NCI-H345 treated with DMSO at 0.1 percent for 48 hours (cell line): Measurements from ENCODE around the gene TTLL11.
A peak's percentile ranks its signal among the peaks of the same experiment; 100 is the strongest.

ENCODE experiments used
- DNase-seq: peaks from one replicate; lab custom pipeline; 2025; ENCODE audit not compliant: unreplicated experiment; lab: John Stamatoyannopoulos, UW

The TTLL11 gene

DNA sequence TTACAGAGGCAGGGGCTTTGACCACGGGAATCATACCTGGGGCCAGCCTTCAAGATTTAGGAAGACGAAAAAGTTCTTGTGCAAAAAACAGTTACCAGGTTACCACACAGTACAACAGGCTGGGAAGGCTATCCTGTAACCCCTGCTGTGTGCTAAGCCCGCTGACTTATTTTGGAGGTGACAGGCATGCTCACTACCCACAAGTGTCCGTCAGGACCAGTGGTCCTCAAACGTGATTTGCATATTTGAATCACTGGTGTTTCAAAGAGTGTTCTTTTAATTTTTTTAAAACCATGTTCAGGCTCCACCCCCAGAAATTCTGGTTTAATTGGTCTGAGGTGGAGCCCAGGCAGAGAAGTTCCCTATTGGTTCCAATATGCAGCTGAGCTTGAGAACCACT lies 146.6 kb downstream of the TTLL11 start:
- DNase-seq: no peak

DNA sequence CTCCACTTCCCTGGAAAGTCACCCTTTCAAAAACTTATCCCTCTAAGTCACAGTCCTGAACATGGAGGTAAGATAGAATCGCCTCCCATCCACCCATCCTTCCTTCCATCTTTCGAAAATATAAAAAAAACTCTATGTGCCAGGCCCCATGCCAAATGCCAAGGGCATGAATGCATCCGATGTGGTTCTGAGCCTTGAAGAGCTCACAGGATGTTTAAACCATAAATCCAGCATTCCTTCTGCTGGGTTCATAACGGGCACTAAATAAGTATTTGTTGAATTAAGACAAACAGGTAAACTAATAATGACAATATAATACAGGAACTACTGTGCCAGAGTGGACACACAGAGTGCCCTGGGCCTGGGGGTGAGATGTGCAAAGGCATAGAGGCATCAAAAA lies 147.3 kb downstream of the TTLL11 start:
- DNase-seq: no peak

DNA sequence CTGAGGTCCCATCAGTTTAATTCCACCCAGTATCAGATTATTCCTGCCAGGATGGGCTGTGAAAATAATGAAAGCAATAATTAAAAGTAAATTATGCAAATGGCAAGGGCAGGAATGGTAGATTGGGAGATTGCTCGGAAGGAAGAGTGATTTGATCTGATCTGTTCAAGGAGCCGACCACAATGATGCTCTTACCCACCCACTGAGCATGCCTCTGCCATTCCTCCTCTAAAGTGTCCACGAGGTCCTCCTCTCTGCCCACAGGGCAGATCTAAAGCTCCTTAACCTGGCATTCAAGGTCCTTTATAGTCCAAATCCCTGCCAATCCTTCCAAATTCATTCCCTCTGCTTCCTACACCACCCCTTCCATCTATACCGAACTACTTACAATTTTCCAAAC lies 147.8 kb downstream of the TTLL11 start:
- no peak for DNase-seq

DNA sequence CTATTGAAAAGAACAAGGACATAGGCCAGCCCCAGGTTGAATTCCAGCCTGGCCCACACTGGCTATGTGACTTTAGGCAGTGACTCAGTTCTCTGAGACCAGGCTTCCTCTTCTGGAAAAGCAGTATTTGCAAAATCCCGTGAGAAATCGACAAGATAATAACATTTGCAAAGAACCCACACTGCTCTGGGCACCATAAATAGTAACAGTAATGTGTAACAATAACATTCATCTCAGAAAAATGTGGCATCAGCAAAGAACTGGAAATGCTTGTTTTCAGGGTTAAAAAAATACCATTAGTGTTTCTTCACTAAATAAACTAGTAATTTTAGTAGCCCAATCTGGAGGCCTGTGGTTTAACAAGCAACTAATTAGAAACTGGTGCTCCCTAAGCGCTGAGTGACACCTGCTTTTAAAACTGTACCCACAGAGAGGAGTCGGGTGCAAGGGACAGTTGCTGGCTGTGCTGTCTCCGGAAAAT lies 148.4 kb downstream of the TTLL11 start:
- DNase-seq: no peak

DNA sequence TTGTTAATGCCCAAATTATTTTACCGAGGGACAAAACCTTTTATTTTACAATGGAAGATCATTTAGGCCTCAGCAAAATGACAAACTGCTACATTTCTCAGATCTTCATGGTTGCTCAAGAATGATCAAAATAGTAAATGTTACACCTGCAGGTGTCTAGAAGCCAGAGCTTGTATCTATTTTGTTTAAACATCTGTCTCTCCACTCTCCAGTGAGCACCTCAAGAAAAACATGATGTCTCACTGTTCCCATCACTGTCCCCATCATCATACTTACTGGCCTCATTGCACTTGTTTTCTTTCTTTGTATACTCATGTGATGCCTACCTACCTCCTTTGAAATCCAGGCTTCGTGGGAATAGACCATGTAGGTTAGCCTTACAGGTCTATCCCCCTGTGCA lies 149.6 kb downstream of the TTLL11 start:
- DNase-seq: no peak

DNA sequence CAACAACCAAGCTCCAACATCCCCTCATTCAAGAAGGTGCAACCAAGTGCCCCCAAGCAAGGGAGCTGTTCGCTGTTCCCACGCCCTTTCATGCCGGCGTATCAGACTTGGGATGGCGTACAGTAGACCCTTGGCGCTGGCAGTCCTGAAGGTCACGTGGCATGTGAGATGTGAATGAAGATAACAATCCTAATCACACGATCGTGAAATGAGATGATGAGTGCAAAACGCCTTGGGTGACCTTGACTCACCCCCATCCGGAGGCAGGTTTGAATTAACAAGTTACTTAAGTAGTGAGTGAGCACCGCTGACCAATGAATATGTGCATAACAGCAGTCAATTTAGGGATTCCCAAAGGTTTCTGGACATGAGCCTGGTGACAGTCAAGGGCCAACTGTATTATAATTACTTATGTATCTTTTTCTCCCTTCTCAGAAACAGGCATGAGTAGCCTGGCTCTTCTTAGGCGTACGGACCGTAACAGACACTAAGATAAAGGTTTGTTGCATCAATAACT lies 150.2 kb downstream of the TTLL11 start:
- DNase-seq: no peak

DNA sequence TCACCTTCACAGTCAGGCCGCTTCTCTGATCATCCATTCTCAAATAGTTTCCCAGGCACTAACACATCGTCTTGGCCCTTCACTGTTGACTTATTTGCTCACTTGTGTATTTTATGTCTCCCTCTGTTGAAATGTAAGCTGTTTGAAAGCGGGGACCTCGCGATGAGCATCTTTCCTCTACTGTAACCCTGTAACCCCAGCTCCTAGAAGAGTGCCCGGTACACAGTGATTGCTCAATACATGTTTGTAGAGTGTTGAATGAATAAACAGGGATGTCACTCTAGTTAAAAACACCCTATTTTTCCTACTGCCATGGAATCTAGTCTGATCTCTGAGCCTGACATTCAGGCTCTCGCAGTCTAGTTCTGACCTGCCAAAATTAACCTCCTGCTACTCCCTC lies 150.8 kb downstream of the TTLL11 start:
- DNase-seq: no peak

DNA sequence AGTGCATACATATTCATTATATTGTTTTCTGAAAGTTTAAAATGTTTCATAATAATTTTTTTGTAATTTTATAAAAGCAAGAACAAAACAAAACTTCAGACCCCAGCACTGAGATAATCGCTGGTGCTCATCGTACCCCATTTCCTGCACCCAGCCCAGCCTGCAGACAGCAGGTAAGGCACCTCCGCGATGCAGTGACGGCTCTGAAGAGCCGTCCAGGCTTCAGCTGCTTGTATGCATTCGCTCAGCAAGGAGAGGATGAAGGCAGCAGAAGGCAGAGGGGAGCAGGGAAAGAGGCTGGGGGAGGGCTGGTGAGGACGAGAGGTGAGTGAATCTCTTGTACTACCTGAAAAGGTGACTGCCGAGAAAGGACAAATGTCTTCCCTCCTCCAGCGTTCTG lies 153.5 kb downstream of the TTLL11 start:
- no peak for DNase-seq

DNA sequence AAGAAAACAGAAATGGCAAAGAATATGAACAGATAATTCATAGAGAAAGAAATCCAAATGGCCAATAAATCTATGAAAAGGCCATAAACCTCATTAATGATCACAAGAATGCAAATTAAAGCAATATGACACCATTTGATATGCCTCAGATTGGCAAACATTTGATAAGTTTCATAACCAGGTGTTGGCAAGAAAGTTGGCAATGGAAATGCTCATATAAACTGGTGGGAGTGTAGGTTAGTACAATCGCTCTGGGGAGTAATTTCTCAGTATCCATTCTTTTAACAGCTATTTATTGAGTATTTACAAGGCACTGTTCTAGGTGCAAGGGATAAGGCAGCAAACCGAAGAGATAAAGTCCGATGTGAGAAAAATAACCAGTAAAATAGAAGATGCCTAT lies 154.5 kb downstream of the TTLL11 start:
- no peak for DNase-seq

DNA sequence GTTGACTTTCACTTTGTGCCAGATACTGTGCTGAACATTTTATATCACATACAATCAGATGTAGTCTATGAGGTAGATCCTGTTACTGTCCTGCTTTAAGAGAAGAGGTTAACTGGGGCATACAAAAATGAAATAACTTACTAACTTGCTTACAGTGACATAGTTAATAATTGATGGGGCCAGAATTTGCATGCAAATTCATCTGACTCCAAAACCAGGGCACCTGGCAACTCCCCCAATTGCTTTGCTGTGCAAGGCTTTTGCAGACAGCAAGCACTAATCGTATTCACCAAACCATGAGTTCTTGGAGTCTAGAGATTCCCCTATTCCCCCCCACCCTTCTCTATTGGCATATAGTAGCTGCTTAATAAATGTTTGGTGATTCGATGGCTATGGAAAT lies 155.9 kb downstream of the TTLL11 start:
- DNase-seq: no peak

DNA sequence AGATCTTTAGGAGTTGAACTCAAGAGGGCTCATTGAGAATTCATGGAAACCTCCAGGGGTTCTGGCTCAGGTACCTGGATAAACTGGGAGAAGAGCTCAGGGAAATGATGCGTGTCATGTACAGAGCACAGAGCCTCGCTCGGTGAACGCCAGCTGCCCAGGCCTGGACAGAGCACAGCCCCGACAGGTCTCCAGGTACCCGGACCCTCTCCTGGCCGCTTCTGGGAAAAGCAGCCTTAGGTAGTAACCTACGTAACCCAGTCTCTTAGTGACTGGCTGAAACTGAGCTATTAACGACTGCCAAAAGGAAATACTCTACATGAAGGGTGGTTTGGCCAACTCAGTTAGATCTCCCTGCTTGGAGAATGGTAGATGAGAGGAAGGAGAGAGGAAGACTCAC lies 157.4 kb downstream of the TTLL11 start:
- DNase-seq: peak; percentile 70

DNA sequence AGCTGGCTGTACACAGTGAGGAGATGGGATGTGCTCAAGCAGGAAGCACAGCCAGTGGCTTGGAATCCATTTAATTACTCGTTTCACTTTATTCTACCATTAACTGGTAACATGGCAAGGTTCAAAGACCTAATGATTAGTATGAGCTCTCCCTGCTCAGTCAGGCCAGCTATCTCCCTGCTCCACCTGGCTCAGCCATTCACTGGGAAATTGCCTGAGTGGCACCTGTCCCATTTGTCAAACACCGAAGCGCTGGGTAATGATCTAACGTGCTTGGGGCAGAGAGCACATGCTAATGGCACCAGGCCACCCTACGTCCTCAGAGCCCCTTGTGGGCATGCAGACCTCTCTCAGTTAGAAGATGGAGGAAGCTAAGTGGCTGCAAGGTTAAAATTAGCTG lies 162.2 kb downstream of the TTLL11 start:
- no peak for DNase-seq

DNA sequence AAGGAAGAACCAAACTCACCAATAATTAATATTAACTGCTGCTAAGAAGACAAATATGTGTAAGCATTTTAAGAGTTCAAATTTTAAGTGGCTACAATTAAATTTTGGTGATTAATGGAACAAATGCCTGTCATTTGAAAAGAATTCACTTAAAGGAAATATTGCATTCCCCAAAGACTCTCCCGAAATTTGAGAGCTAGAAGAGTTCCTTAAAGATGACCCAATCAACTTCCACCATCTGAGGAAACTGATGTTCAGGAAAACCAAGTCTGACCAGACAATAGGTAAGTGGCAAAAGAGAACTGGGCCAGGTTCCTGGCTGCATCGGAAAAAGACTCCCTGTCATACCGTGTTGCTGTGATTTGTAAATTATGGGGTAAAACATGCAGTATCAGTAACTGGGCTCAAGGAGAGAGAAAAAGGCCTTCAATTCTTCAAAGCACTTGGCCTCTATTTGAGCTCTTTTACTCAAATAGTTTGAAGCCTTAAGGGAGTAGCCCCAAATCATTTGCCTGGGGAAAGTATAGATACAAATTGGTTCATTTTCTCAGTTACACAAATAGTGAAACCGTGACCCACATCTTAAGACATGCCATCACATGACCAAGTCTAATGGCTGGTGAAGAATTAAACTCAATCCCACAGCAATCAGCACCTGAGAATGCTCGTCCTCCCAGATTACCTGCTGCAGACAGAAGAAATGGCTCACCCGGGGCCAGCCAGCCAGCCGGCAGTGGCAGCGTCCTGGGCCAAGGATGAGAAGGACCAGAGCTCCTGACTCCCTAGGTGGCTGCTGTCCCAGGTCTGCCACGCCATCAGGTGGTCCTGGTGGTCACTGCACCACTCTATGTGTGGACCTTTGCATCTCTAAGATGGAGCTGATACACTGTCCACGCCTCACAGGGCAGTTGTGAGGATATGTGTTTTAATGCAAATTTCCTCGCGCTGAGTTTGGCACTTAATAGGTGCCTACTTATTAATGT lies 162.9 kb downstream of the TTLL11 start:
- no peak for DNase-seq

DNA sequence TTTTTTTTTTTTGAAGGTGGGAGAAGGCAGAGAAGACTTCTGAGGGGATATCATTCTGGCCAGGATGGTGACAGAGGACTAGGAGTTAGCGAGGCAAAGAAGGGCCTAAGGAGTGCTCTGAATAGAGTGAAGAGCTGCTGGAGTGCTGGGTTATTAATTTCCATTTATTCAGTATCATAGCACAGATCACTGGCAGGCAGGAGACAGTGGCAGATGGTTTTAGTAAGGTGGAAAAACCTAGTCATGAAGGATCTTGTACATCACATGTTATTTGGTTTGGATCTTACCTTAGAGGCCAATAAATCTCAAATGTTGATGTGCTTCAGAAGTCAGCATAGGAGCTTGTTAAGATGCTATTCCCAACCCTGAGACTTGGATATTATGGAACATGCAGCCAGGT lies 165.5 kb downstream of the TTLL11 start:
- DNase-seq: no peak

DNA sequence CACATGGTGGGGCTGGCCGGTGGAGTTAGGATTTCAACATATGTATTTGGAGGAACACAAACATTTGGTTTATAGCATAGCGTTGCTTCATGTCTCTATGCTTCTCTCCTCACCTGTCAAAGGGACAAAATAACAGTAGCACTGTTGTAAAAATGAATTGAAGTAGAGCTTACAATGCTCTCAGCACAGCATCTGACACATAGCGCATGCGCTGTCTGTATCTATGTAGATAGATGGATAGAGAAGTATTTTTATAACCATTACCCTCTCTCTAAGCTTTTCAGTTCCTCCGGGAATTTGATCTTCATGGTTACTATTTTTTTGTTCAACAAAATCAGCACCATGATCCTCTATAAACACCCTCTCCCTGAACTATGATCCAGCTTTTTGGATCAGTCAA lies 166.0 kb downstream of the TTLL11 start:
- DNase-seq: no peak

DNA sequence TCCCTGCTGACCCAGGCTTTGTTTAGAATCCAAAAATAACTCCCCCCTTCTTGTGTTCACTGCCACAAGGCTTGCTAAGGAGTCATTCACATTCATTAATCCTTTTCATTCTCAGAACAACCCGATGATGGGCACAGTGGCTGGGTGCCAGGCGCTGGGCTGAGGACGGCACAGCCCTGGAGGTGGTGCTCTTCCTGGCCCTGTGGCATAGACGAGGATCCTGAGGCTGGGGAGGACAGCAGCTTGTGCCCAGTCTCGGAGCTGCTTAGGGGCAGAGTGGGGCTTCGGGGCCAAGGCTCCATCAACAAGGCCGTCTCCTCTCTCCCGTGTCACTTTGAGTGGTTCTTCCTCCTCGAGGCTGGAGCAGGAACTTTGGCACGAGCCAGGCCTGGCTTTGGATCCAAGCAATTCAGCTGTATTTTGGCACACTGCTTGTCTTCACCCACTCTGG lies 166.7 kb downstream of the TTLL11 start:
- DNase-seq: no peak

DNA sequence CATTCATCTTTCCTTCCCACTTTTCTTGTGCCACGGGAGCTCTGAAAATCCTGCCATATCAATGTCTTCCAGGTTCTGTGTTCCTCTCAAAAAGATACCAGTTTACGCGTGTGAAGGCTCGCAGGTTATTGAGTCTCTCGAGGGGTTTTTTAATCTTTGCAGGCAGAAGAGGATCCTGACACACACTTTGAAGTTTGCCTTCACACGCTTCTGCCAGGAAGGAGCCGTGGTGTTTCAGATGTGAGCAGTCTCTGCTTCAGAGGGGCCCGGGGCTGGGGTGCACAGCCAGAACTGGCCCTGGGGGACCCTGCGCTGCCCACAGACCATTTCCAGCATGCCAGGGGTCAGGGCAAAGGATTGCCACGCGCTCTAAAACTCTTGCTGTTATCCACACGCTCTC lies 167.2 kb downstream of the TTLL11 start:
- no peak for DNase-seq

DNA sequence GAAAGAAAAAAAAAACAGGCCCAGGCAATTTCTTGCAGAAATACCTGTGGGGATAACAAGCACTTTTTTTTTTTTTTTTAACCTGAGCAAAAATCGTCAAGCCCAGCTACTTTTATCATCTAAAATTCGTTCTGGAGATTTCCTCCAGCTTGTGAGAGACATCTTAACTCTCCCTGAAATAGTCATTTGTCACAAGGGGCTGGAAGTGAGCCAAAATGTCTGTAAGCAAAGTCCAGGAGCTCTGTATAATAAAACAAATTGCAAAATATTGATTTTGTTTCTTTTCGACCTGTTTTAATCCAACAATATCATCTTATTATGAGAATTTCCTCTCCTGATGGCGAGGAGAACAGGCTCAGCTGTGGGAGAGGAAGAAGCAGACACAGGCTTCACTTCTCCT lies 168.4 kb downstream of the TTLL11 start:
- no peak for DNase-seq

DNA sequence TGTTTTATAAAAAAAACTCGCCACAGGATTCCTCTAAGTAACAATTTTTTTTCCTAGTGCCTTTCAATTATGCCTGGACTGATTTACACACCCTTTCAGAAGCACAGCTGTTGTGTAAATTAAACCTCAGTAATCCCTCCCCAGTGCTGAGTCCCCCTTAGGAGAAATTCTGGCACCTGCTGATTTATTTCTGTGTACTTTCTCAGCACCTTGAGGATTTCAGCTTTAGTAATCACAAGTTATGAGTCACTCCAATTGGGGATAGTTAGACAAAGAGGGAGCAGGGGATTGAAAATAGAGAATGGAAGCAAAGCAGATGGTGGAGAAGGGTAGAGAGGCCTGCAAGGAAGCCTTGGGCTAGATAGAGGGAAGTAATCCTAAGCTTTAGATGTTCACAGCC lies 171.7 kb downstream of the TTLL11 start:
- no peak for DNase-seq

DNA sequence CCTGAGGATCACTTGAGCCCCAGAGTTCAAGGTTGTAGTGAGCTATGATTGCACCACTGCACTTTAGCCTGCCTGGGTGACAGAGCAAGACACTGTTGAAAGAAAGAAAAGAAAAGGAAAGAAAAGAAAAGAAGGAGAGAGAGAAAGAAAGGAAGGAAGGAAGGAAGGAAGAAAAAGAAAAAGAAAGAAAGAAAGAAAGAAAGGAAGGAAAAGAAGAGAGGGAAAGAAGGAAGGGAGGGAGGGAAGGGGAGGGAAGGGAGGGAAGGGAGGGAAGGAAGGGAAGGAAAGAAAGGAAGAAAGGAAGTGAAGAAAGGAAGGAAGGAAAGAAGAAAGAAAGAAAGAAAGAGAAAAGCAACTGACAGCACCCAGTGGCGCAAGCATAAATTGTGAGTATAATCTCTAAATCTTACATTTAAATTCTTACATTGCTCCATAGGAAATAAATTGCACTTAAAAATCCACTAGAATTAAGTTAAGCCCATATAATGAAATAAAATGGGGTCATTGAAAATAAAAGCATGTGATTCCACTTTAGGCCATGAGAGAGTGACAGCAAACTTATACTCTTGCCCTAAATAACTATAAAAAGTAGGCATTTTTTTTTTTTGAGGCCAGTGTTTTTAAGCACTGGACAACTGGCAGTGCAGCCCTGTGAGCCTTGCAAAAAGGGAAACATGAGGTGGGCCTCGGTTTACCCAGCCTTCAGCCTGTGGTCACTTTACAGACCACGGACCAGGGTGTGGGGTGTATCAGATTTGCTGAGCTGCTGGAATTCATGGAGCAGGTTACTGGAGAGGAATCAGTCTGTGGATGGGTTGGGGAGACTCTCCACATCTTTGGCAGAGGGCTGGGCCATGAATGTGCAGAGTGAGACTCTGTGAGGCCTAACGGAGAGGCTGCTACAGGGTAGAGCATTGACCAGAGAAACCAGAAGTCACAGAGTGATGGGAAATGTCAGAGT lies 175.5 kb downstream of the TTLL11 start:
- no peak for DNase-seq

DNA sequence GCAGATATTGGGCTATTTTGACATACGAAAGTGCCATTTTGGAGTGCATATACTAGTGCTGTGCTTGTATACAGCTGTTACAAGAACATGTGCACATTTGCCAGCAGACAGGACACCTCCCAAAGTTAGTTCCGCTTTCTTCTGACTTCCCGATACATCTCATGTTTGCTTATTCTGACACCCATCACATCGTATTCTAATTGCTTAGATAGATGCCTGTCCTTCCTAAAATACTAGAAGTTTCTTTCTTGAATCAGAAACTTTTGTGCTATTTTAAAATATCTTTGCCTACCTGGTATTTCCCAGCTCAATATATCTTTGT lies 177.8 kb downstream of the TTLL11 start:
- DNase-seq: no peak
